GM18511 (cell line): ENCODE measurements around the gene SYT1.
"Not testable (repeated sequence)": the region's sequence is repeated elsewhere in the genome, so short reads cannot be mapped to it uniquely, and the experiment has no call there.

Source experiments
- ATAC-seq: cut with Tn5 transposase; IDR thresholded peaks from one replicate; pipeline ENCODE4 v1.9.1; 2021; ENCODE audit warnings: mild to moderate bottlenecking, moderate library complexity; ENCODE audit not compliant: unreplicated experiment

Gene SYT1

GRCh38 chr12:79200176-79200575 is 335.6 kb downstream of the SYT1 start:
- no peak for ATAC-seq

GRCh38 chr12:79203058-79203647 is 338.6 kb downstream of the SYT1 start:
- no peak for ATAC-seq

- no peak for ATAC-seq
These were observed 342.3 kb downstream of the SYT1 start for GRCh38 chr12:79206871-79207270.

- ATAC-seq: not testable (repeated sequence)
These were observed 345.8 kb downstream of the SYT1 start for GRCh38 chr12:79210403-79210802.

GRCh38 chr12:79217306-79217705 is 352.7 kb downstream of the SYT1 start:
- ATAC-seq: no peak

- no peak for ATAC-seq
These were observed 358.6 kb downstream of the SYT1 start for GRCh38 chr12:79223210-79223609.

GRCh38 chr12:79223761-79224160 is 359.2 kb downstream of the SYT1 start:
- no peak for ATAC-seq

- no peak for ATAC-seq
These were observed 362.5 kb downstream of the SYT1 start for GRCh38 chr12:79227091-79227490.

- no peak for ATAC-seq
These were observed 363.1 kb downstream of the SYT1 start for GRCh38 chr12:79227646-79228045.

- ATAC-seq: peak; percentile 76
These were observed 368.8 kb downstream of the SYT1 start for GRCh38 chr12:79233341-79233781.

- no peak for ATAC-seq
These were observed 372.3 kb downstream of the SYT1 start for GRCh38 chr12:79236920-79237319.

GRCh38 chr12:79238246-79238645 is 373.7 kb downstream of the SYT1 start:
- no peak for ATAC-seq

GRCh38 chr12:79247494-79247893 is 382.9 kb downstream of the SYT1 start:
- no peak for ATAC-seq

GRCh38 chr12:79250186-79250585 is 385.6 kb downstream of the SYT1 start:
- no peak for ATAC-seq

- no peak for ATAC-seq
These were observed 386.6 kb downstream of the SYT1 start for GRCh38 chr12:79250960-79251755.

- no peak for ATAC-seq
These were observed 387.9 kb downstream of the SYT1 start for GRCh38 chr12:79252358-79253075.

GRCh38 chr12:79255288-79255687 is 390.7 kb downstream of the SYT1 start:
- ATAC-seq: no peak

- ATAC-seq: no peak
These were observed 396.3 kb downstream of the SYT1 start for GRCh38 chr12:79260923-79261322.

GRCh38 chr12:79262938-79263337 is 398.4 kb downstream of the SYT1 start:
- ATAC-seq: no peak

GRCh38 chr12:79266343-79267144 is 402.0 kb downstream of the SYT1 start:
- ATAC-seq: no peak

GRCh38 chr12:79267580-79267979 is 403.0 kb downstream of the SYT1 start:
- ATAC-seq: no peak
